OCI-LY3 (cell line): ENCODE measurements around the gene PDE4A.
"Not testable (repeated sequence)": the region's sequence is repeated elsewhere in the genome, so short reads cannot be mapped to it uniquely, and the experiment has no call there.

Experiments used
- H2AFZ ChIP-seq: fragments of 200-600, 300-600 bp; shearing (Covaris generic); 2 replicates; pipeline ENCODE4 v1.6.0; 2014; ENCODE audit warnings: antibody characterized with exemption, low read depth, low read length
- H3K27ac ChIP-seq: fragments of 200-600, 300-600 bp; sonication (generic); 2 replicates; pipeline ENCODE4 v1.5.1; 2014; ENCODE audit warnings: mild to moderate bottlenecking, low read length, moderate library complexity, mixed read lengths
- H3K27me3 ChIP-seq: fragments of 200-600, 300-600 bp; sonication (generic); 2 replicates; pipeline ENCODE4 v1.6.1; 2014; ENCODE audit warnings: low read depth, low read length, mixed read lengths
- H3K36me3 ChIP-seq: fragments of 200-600, 300-600 bp; sonication (generic); replicated peaks from 2 replicates; pipeline ENCODE3; 2014; ENCODE audit warnings: low read depth, low read length, mixed read lengths
- H3K4me1 ChIP-seq: fragments of 300-600, 200-600 bp; sonication (generic); 2 replicates; pipeline ENCODE4 v1.6.1; 2014; ENCODE audit warnings: low read length, mixed read lengths
- H3K4me2 ChIP-seq: fragments of 200-600, 300-600 bp; sonication (generic); 2 replicates; pipeline ENCODE4 v1.6.1; 2014; ENCODE audit warnings: low read length, mixed read lengths
- H3K4me3 ChIP-seq: fragments of 300-600, 200-600 bp; sonication (generic); 2 replicates; pipeline ENCODE4 v1.5.1; 2014; ENCODE audit warnings: antibody characterized with exemption, mild to moderate bottlenecking, low read length, moderate library complexity
- H3K79me2 ChIP-seq: fragments of 300-600, 200-600 bp; shearing (Covaris generic); 2 replicates; pipeline ENCODE4 v1.6.1; 2014; ENCODE audit warnings: mild to moderate bottlenecking, low read length, mixed read lengths
- H3K9ac ChIP-seq: fragments of 300-600, 200-600 bp; shearing (Covaris generic); 2 replicates; pipeline ENCODE4 v1.6.0; 2014; ENCODE audit warnings: mild to moderate bottlenecking, low read length, moderate library complexity
- H3K9me3 ChIP-seq: fragments of 200-600, 300-600 bp; shearing (Covaris generic); 2 replicates; pipeline ENCODE4 v1.6.1; 2014; ENCODE audit warnings: low read length, mixed read lengths; ENCODE audit not compliant: insufficient read depth
- H4K20me1 ChIP-seq: fragments of 200-600, 300-600 bp; sonication (generic); 2 replicates; pipeline ENCODE4 v1.6.1; 2016; ENCODE audit warnings: low read length, mixed read lengths; ENCODE audit not compliant: insufficient read depth
- EZH2phosphoT487 ChIP-seq: fragments of 200-600 bp; shearing (Covaris generic); IDR thresholded peaks from 2 replicates; pipeline ENCODE4 v1.6.1; 2018; ENCODE audit warnings: antibody characterized with exemption, mixed run types, low read depth
- TF ChIP-seq, protein P1 (sequence below): fragments of 200-600, 300-600 bp; sonication (generic); IDR thresholded peaks from 2 replicates; pipeline ENCODE4 v1.5.1; 2014; ENCODE audit warnings: antibody characterized with exemption, low read length, low read depth

Gene PDE4A

DNA sequence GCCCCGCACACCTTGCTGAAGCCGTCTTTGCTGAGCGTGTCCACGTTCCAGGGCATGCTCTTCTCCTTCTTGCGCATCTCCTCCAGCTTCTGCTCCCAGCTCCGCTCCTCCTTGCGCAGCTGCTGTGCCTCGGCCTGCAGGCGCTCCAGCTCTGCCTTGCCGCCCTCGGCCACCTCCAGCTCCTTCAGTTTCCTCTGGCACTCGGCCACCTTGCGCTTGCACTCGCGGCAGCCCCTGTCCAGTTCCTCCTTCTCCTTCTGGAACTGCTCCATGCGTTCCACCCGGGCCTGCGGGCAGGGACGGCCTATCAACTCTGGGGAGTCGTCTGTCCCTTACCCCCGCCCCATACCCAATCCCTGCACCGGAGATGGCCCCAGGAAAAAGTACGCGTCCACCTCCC is 24.4 kb upstream of the PDE4A start:
- Histone ChIP-seq H4K20me1 (peaks cover 21% of the 10 kb centered on the region), H3K9me3 (no peaks in the 10 kb centered on the region), H3K4me3 (no peak overlapping the region), H3K36me3 (peaks cover 36% of the 10 kb centered on the region), H3K79me2 (peaks cover 44% of the 10 kb centered on the region), H3K27ac (no peak overlapping the region), H3K4me1 (0 out of 2 replicates have a peak, but pooled peaks cover under 1% of the 10 kb centered on the region), H2AFZ (no peak overlapping the region), H3K9ac (no peak overlapping the region), H3K27me3 (no peaks in the 10 kb centered on the region), H3K4me2 (no peak overlapping the region)
- no peak for TF ChIP-seq EZH2phosphoT487
- TF ChIP-seq, protein P1, sequence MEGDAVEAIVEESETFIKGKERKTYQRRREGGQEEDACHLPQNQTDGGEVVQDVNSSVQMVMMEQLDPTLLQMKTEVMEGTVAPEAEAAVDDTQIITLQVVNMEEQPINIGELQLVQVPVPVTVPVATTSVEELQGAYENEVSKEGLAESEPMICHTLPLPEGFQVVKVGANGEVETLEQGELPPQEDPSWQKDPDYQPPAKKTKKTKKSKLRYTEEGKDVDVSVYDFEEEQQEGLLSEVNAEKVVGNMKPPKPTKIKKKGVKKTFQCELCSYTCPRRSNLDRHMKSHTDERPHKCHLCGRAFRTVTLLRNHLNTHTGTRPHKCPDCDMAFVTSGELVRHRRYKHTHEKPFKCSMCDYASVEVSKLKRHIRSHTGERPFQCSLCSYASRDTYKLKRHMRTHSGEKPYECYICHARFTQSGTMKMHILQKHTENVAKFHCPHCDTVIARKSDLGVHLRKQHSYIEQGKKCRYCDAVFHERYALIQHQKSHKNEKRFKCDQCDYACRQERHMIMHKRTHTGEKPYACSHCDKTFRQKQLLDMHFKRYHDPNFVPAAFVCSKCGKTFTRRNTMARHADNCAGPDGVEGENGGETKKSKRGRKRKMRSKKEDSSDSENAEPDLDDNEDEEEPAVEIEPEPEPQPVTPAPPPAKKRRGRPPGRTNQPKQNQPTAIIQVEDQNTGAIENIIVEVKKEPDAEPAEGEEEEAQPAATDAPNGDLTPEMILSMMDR, result no peak

DNA sequence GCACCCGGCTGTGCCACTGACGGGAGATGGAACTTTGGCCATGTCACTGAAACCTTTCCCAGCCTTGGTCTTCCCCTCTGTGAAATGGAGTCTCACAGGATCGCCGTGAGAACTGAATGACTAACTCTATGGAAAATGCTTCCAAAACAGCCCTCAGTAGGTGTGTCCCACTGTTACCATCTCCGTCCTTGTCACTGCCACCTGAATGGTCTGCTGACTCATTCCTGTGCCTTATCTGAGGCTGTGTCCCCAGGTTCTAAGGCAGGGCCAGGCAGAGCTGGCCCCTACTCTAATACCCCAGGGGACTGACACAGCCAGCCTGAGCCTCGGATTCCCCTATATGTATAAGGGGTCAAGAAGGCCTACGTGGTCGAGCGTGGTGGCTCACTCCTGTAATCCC is 21.5 kb upstream of the PDE4A start:
- Histone ChIP-seq H2AFZ (no peak overlapping the region), H3K27ac (no peak overlapping the region), H3K79me2 (peaks cover 68% of the 10 kb centered on the region), H3K27me3 (no peaks in the 10 kb centered on the region), H3K4me3 (no peak overlapping the region), H3K9ac (no peak overlapping the region), H4K20me1 (peaks cover 27% of the 10 kb centered on the region), H3K9me3 (no peaks in the 10 kb centered on the region), H3K4me2 (no peak overlapping the region), H3K4me1 (peaks cover 17% of the 10 kb centered on the region), H3K36me3 (peaks cover 28% of the 10 kb centered on the region)
- TF ChIP-seq EZH2phosphoT487, result no peak
- TF ChIP-seq, protein P1, result no peak

DNA sequence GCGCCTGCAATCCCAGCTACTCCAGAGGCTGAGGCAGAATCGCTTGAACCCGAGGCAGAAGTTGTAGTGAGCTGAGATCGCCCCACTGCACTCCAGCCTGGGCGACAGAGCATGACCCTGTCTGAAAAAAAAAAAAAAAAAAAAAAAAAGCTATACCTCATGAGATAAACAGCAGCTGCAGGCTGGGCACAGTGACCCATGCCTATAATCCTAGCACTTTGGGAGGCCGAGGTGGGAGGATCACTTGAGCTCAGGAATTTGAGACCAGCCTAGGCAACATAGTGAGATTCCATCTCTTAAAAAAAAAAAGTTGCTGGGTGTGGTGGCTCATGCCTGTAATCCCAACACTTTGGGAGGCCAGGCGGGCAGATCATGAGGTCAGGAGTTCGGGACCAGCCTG is 21.0 kb upstream of the PDE4A start:
- H3K27me3 ChIP-seq, H3K4me2 ChIP-seq, H3K9me3 ChIP-seq, H3K9ac ChIP-seq, H3K4me3 ChIP-seq, H2AFZ ChIP-seq, H3K27ac ChIP-seq: not testable (repeated sequence)
- Histone ChIP-seq H3K36me3 (peaks cover 28% of the 10 kb centered on the region), H4K20me1 (peaks cover 27% of the 10 kb centered on the region), H3K79me2 (peaks cover 68% of the 10 kb centered on the region), H3K4me1 (peaks cover 18% of the 10 kb centered on the region)

GRCh38 chr19:10399878-10400277 is 20.5 kb upstream of the PDE4A start:
- Histone ChIP-seq H3K27me3 (peaks cover 2% of the 10 kb centered on the region), H3K27ac (no peak overlapping the region), H3K36me3 (peaks cover 26% of the 10 kb centered on the region), H4K20me1 (peaks cover 27% of the 10 kb centered on the region), H3K4me2 (no peak overlapping the region), H2AFZ (no peak overlapping the region), H3K4me3 (no peak overlapping the region), H3K4me1 (peaks cover 23% of the 10 kb centered on the region), H3K9ac (no peak overlapping the region), H3K79me2 (peaks cover 68% of the 10 kb centered on the region), H3K9me3 (no peaks in the 10 kb centered on the region)
- TF ChIP-seq, protein P1, result no peak
- no peak for TF ChIP-seq EZH2phosphoT487
